GM23338 (cell line): ENCODE results near the gene ASIC3. TPM values are rescaled to one million over a fixed set of nuclear protein-coding genes. Genes with fewer than 3 reads are reported as not detected.

ENCODE experiments used
- ATAC-seq: fragments of 200-7000 bp; cut with Tn5 transposase; 3 replicates; pipeline ENCODE4 v1.9.1; 2020
- DNase-seq: peaks from one replicate; pipeline ENCODE4 v3.0.0-alpha.2; 2015; ENCODE audit warnings: low spot score
- H2AFZ ChIP-seq: fragments of 200-600 bp; sonication (generic); 2 replicates; pipeline ENCODE4 v1.8.0; 2016; ENCODE audit warnings: antibody characterized with exemption, mild to moderate bottlenecking, moderate library complexity
- H3F3A ChIP-seq: fragments of 200-600 bp; sonication (generic); replicated peaks from 2 replicates; pipeline ENCODE4 v1.8.0; 2017; ENCODE audit warnings: antibody characterized with exemption, mixed run types, low read depth
- H3K27ac ChIP-seq: fragments of 200-600 bp; sonication (generic); 2 replicates; pipeline ENCODE4 v1.6.1; 2016; ENCODE audit warnings: low read depth
- H3K27me3 ChIP-seq: fragments of 200-600 bp; sonication (generic); 2 replicates; pipeline ENCODE4 v1.8.0; 2016; ENCODE audit warnings: mild to moderate bottlenecking, mixed run types, moderate library complexity; ENCODE audit not compliant: insufficient read depth
- H3K36me3 ChIP-seq: fragments of 200-600 bp; sonication (generic); 2 replicates; pipeline ENCODE4 v1.8.0; 2016; ENCODE audit warnings: mild to moderate bottlenecking; ENCODE audit not compliant: insufficient read depth
- H3K4me1 ChIP-seq: fragments of 200-600 bp; sonication (generic); 2 replicates; pipeline ENCODE4 v1.8.0; 2016; ENCODE audit warnings: mild to moderate bottlenecking, moderate library complexity; ENCODE audit not compliant: insufficient read depth
- H3K4me2 ChIP-seq: fragments of 200-600 bp; sonication (generic); 2 replicates; pipeline ENCODE4 v1.7.1; 2017; ENCODE audit warnings: mixed run types
- H3K4me3 ChIP-seq: fragments of 200-600 bp; sonication (generic); 2 replicates; pipeline ENCODE4 v1.6.1; 2016; ENCODE audit warnings: mixed run types
- H3K79me2 ChIP-seq: fragments of 200-600 bp; sonication (generic); replicated peaks from 2 replicates; pipeline ENCODE4 v1.8.0; 2017; ENCODE audit warnings: mild to moderate bottlenecking; ENCODE audit not compliant: insufficient read depth
- H3K9me2 ChIP-seq: fragments of 200-600 bp; sonication (generic); 2 replicates; pipeline ENCODE4 v1.8.0; 2017; ENCODE audit not compliant: insufficient read depth
- H4K20me1 ChIP-seq: fragments of 200-600 bp; sonication (generic); replicated peaks from 2 replicates; pipeline ENCODE4 v1.8.0; 2017; ENCODE audit warnings: mild to moderate bottlenecking; ENCODE audit not compliant: insufficient read depth
- H3K27ac Mint-ChIP-seq: 2 replicates; pipeline ENCODE4 v1.8.0; 2020; ENCODE audit warnings: inconsistent platforms, mild to moderate bottlenecking, moderate library complexity, mixed read lengths
- H3K27me3 Mint-ChIP-seq: 3 replicates; pipeline ENCODE4 v1.8.0; 2022; ENCODE audit warnings: low read depth, mild to moderate bottlenecking, moderate library complexity, mixed read lengths, inconsistent platforms; ENCODE audit not compliant: insufficient read depth, poor library complexity
- H3K36me3 Mint-ChIP-seq: 3 replicates; pipeline ENCODE4 v1.8.0; 2021; ENCODE audit warnings: low read depth, mild to moderate bottlenecking, inconsistent platforms, moderate library complexity, mixed read lengths
- H3K4me1 Mint-ChIP-seq: 3 replicates; pipeline ENCODE4 v1.8.0; 2020; ENCODE audit warnings: mild to moderate bottlenecking, inconsistent platforms, mixed read lengths
- H3K4me3 Mint-ChIP-seq: 3 replicates; pipeline ENCODE4 v1.8.0; 2021; ENCODE audit warnings: moderate library complexity, mild to moderate bottlenecking, inconsistent platforms, mixed read lengths
- H3K9me3 Mint-ChIP-seq: 3 replicates; pipeline ENCODE4 v1.8.0; 2020; ENCODE audit warnings: moderate library complexity, mild to moderate bottlenecking, inconsistent platforms, mixed read lengths
- CREB1 ChIP-seq: fragments of 250-450 bp; sonication (Bioruptor Pico); IDR thresholded peaks from 2 replicates; pipeline ENCODE4 v1.5.0; 2020; ENCODE audit warnings: low read depth, mild to moderate bottlenecking, moderate library complexity
- EZH2 ChIP-seq: fragments of 200-600 bp; sonication (generic); IDR thresholded peaks from one replicate; pipeline ENCODE4 v1.8.0; 2017; ENCODE audit warnings: antibody characterized with exemption, mild to moderate bottlenecking, low read depth; ENCODE audit not compliant: unreplicated experiment
- EZH2phosphoT487 ChIP-seq: fragments of 200-600 bp; sonication (generic); IDR thresholded peaks from one replicate; pipeline ENCODE4 v1.8.1; 2018; ENCODE audit warnings: antibody characterized with exemption; ENCODE audit not compliant: unreplicated experiment
- JUNB ChIP-seq: IDR thresholded peaks from one replicate; pipeline ENCODE4 v1.6.1; 2016; ENCODE audit warnings: antibody characterized with exemption; ENCODE audit not compliant: unreplicated experiment
- NANOG ChIP-seq: IDR thresholded peaks from 2 replicates; pipeline ENCODE4 v1.6.1; 2016; ENCODE audit warnings: antibody characterized with exemption, borderline replicate concordance
- POLR2AphosphoS5 ChIP-seq: IDR thresholded peaks from 2 replicates; pipeline ENCODE4 v1.6.1; 2016; ENCODE audit warnings: antibody characterized with exemption, low read depth
- STAT1 ChIP-seq: IDR thresholded peaks from one replicate; pipeline ENCODE4 v1.6.1; 2016; ENCODE audit warnings: antibody characterized with exemption; ENCODE audit not compliant: unreplicated experiment
- ZNF114 ChIP-seq: fragments of 250-450 bp; sonication (Bioruptor Pico); IDR thresholded peaks from 2 replicates; pipeline ENCODE4 v1.5.0; 2020; ENCODE audit warnings: mild to moderate bottlenecking, moderate library complexity
- ZNF331 ChIP-seq: fragments of 250-450 bp; sonication (Bioruptor Pico); IDR thresholded peaks from 2 replicates; pipeline ENCODE4 v1.5.0; 2020; ENCODE audit warnings: low read depth, mild to moderate bottlenecking, moderate library complexity
- ZNF462 ChIP-seq: fragments of 250-450 bp; sonication (Bioruptor Pico); IDR thresholded peaks from 2 replicates; pipeline ENCODE4 v1.5.0; 2020; ENCODE audit warnings: mild to moderate bottlenecking, moderate library complexity
- polyA plus RNA-seq: library from polyadenylated mRNA; unstranded; fragments of >200 nt; fragmentation: Nextera tagmentation; extraction: Ambion mirVana; gene quantifications from 2 replicates; pipeline ENCODE4 v1.2.1, GENCODE V29; 2016
- total RNA-seq: library from RNA; depleted of rRNA; stranded (reverse); fragments of >200 nt; shearing (Covaris generic); gene quantifications from 2 replicates; pipeline ENCODE4 v1.2.3, GENCODE V29; 2014
- TF ChIP-seq, protein P1 (sequence below), 2 experiments: fragments of 200-600 bp in 1 of 2; sonication (generic) in 1 of 2; conservative IDR thresholded peaks; 2 replicates each; pipeline versions ENCODE4 v1.5.1 to v1.6.1; 2016 to 2017; ENCODE audit warnings: antibody characterized with exemption in 2 of 2, low read depth in 2 of 2, mild to moderate bottlenecking in 2 of 2, moderate library complexity in 1 of 2
- TF ChIP-seq, protein P2 (sequence below): IDR thresholded peaks from 2 replicates; pipeline ENCODE4 v1.6.1; 2016; ENCODE audit warnings: antibody characterized with exemption
- TF ChIP-seq, protein P3 (sequence below): IDR thresholded peaks from one replicate; pipeline ENCODE4 v1.6.1; 2018; ENCODE audit warnings: antibody characterized with exemption; ENCODE audit not compliant: unreplicated experiment

The ASIC3 gene
- total and polyA plus RNA-seq, 2 experiments from 2014 or later: 0.87 to 0.90 TPM

DNA sequence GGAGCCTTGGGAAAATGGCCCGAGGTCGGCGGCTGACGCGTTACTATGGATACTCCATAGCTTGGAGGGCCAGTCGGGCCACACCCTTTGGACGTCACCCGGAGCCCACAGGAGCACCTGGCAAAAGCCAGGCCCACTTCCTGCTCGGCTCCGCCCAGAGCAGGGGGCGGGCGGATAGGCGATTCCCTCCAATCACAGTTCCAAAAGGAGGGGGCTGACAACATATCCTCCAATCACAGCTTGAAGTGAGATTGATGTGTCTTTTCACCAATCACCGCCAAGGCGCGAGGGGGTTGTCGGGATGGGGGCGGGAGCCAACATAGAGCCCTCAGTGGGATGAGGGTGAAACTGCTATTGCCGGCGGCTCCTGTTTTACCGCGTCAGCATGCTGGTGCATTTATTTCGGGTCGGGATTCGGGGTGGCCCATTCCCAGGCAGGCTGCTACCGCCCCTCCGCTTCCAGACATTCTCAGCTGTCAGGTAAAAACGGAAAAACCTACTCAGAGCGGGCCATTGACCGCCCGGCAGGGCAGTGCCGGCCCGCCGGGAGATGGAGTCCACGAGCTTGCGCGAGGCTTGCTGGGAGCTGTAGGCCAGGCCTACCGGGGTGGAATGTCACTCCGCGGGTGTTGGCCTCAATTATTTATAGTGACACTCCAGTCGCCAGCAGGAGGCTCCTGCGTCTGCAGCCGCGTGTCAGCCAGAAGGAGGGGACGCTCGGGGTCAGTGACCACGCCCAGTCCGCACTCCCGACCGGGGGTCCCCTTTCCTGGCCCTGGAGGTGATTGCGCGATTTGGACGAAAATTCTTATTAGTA is 20.0 kb upstream of the ASIC3 start, which contains the start of gene ABCB8:
Gene ABCB8, plus strand, starts transcription at position 320 of the 817 bp plus-strand sequence. Its CDS starts 66 bp downstream, at position 386.
- Histone ChIP-seq H3K79me2 (peaks cover 9% of the 10 kb centered on the region; the same call in 1 of the 2 replicates), H3K27ac (peak within 1 kb of the TSS; percentile 30; the same call in 1 of the 2 replicates), H4K20me1 (no peaks in the 10 kb centered on the region; the same call in 1 of the 2 replicates), H3F3A (no peaks in the 10 kb centered on the region), H3K4me1 (peaks cover 15% of the 10 kb centered on the region), H3K36me3 (no peaks in the 10 kb centered on the region), H3K4me3 (peak within 1 kb of the TSS; percentile 63), H3K4me2 (peak within 1 kb of the TSS; percentile 79), H2AFZ (0 out of 2 replicates have a peak within 1 kb of the TSS, but pooled peaks have one; percentile 45), H3K27me3 (peaks cover 16% of the 10 kb centered on the region; the same call in 1 of the 2 replicates), H3K9me2 (no peaks in the 10 kb centered on the region)
- Mint-ChIP-seq H3K27ac (peak within 1 kb of the TSS; percentile 98), H3K4me1 (peaks cover 24% of the 10 kb centered on the region), H3K4me3 (peak within 1 kb of the TSS; percentile 95), H3K36me3 (no peaks in the 10 kb centered on the region; the same call in 2 of the 3 replicates), H3K9me3 (no peaks in the 10 kb centered on the region), H3K27me3 (peaks cover 4% of the 10 kb centered on the region)
- ATAC-seq: peak; percentile 94
- peak; percentile 98 for DNase-seq
- TF ChIP-seq NANOG (no peak), STAT1 (no peak), POLR2AphosphoS5 (no peak), ZNF331 (no peak), EZH2phosphoT487 (no peak), EZH2 (no peak), CREB1 (peak; percentile 70), ZNF462 (CRISPR knock-in tag) (no peak), ZNF114 (CRISPR knock-in tag) (no peak), JUNB (no peak)
- TF ChIP-seq, protein P1, sequence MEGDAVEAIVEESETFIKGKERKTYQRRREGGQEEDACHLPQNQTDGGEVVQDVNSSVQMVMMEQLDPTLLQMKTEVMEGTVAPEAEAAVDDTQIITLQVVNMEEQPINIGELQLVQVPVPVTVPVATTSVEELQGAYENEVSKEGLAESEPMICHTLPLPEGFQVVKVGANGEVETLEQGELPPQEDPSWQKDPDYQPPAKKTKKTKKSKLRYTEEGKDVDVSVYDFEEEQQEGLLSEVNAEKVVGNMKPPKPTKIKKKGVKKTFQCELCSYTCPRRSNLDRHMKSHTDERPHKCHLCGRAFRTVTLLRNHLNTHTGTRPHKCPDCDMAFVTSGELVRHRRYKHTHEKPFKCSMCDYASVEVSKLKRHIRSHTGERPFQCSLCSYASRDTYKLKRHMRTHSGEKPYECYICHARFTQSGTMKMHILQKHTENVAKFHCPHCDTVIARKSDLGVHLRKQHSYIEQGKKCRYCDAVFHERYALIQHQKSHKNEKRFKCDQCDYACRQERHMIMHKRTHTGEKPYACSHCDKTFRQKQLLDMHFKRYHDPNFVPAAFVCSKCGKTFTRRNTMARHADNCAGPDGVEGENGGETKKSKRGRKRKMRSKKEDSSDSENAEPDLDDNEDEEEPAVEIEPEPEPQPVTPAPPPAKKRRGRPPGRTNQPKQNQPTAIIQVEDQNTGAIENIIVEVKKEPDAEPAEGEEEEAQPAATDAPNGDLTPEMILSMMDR (conservative IDR thresholded peaks at IDR 0.05; ENCODE audit: low read depth in 2 of 2): peak; percentile 31 to 56
- TF ChIP-seq, protein P2, sequence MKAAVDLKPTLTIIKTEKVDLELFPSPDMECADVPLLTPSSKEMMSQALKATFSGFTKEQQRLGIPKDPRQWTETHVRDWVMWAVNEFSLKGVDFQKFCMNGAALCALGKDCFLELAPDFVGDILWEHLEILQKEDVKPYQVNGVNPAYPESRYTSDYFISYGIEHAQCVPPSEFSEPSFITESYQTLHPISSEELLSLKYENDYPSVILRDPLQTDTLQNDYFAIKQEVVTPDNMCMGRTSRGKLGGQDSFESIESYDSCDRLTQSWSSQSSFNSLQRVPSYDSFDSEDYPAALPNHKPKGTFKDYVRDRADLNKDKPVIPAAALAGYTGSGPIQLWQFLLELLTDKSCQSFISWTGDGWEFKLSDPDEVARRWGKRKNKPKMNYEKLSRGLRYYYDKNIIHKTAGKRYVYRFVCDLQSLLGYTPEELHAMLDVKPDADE: peak; percentile 88
- TF ChIP-seq, protein P3, sequence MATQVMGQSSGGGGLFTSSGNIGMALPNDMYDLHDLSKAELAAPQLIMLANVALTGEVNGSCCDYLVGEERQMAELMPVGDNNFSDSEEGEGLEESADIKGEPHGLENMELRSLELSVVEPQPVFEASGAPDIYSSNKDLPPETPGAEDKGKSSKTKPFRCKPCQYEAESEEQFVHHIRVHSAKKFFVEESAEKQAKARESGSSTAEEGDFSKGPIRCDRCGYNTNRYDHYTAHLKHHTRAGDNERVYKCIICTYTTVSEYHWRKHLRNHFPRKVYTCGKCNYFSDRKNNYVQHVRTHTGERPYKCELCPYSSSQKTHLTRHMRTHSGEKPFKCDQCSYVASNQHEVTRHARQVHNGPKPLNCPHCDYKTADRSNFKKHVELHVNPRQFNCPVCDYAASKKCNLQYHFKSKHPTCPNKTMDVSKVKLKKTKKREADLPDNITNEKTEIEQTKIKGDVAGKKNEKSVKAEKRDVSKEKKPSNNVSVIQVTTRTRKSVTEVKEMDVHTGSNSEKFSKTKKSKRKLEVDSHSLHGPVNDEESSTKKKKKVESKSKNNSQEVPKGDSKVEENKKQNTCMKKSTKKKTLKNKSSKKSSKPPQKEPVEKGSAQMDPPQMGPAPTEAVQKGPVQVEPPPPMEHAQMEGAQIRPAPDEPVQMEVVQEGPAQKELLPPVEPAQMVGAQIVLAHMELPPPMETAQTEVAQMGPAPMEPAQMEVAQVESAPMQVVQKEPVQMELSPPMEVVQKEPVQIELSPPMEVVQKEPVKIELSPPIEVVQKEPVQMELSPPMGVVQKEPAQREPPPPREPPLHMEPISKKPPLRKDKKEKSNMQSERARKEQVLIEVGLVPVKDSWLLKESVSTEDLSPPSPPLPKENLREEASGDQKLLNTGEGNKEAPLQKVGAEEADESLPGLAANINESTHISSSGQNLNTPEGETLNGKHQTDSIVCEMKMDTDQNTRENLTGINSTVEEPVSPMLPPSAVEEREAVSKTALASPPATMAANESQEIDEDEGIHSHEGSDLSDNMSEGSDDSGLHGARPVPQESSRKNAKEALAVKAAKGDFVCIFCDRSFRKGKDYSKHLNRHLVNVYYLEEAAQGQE: no peak
